ENCODE data around the gene NEURL3.
A peak's percentile ranks its signal among the peaks of the same experiment; 100 is the strongest.

Gene NEURL3

DNA sequence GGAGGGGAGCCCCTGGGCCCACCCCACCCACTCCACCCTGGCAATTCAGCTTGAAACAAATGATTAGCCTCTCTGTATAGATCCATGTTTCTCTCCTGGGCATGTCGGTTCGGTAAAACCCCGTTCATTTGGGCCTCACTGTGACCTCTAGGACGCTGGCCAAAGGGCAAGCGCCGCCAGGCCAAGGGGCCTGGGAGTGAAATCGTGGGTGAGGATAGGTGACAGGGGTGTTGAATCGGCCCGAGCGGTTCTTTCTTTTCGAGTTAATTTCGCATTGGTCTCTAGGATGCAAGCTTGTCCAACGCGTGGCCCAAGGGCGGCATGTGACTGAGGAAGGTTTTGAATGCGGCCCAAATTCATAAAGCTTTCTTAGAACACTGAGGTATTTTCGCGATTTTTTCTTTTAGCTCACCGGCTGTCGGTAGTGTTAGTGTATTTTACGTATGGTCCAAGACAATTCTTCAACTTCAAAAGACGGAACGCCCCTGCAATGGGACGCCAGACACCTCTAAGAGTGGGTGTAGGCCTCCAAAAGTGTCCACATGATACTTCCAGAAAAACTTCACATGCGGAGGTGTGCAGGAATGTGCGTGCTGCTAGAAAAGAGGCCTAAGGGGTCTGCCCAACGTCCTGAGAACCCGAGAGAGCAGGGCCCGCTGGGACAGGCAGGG is 21.6 kb upstream of the NEURL3 start:
- no peaks in the 10 kb centered on the region for H3K9me3 ChIP-seq (ENCODE audit: control insufficient read depth, insufficient read depth, low read length)
- H3K36me3 ChIP-seq (ENCODE audit: insufficient read depth, low read length), result no peaks in the 10 kb centered on the region

GRCh38 chr2:96526101-96526591 is 21.0 kb upstream of the NEURL3 start:
- peaks cover 1% of the 10 kb centered on the region for H3K4me1 ChIP-seq (ENCODE audit: insufficient read depth, low read length)
- no peaks in the 10 kb centered on the region for H3K9me3 ChIP-seq (ENCODE audit: control insufficient read depth, insufficient read depth, low read length)
- H3K9ac ChIP-seq (ENCODE audit: low read depth, low read length), result no peak overlapping the region
- H3K36me3 ChIP-seq (ENCODE audit: insufficient read depth, low read length), result no peaks in the 10 kb centered on the region

More for the DNA sequence above, 21.6 kb upstream of the NEURL3 start:
- Histone ChIP-seq H3K4me1 (ENCODE audit: insufficient read depth, low read length) (peaks cover 4% of the 10 kb centered on the region), H3K9ac (ENCODE audit: low read depth, low read length) (peak overlapping the region; percentile 68)

GRCh38 chr2:96525211-96525507 is 20.0 kb upstream of the NEURL3 start:
- Histone ChIP-seq H3K9ac (ENCODE audit: low read depth, low read length) (no peak overlapping the region), H3K36me3 (ENCODE audit: insufficient read depth, low read length) (no peaks in the 10 kb centered on the region), H3K4me1 (ENCODE audit: insufficient read depth, low read length) (no peaks in the 10 kb centered on the region), H3K9me3 (ENCODE audit: control insufficient read depth, insufficient read depth, low read length) (no peaks in the 10 kb centered on the region)

- Histone ChIP-seq H3K9ac (ENCODE audit: low read depth, low read length) (no peak overlapping the region), H3K36me3 (ENCODE audit: insufficient read depth, low read length) (no peaks in the 10 kb centered on the region), H3K9me3 (ENCODE audit: control insufficient read depth, insufficient read depth, low read length) (no peaks in the 10 kb centered on the region), H3K4me1 (ENCODE audit: insufficient read depth, low read length) (no peaks in the 10 kb centered on the region)
Observed at GRCh38 chr2:96524482-96525210, 19.5 kb upstream of the NEURL3 start.

GRCh38 chr2:96523659-96524481 is 18.7 kb upstream of the NEURL3 start:
- Histone ChIP-seq H3K4me1 (ENCODE audit: insufficient read depth, low read length) (no peaks in the 10 kb centered on the region), H3K9ac (ENCODE audit: low read depth, low read length) (no peak overlapping the region), H3K36me3 (ENCODE audit: insufficient read depth, low read length) (no peaks in the 10 kb centered on the region), H3K9me3 (ENCODE audit: control insufficient read depth, insufficient read depth, low read length) (no peaks in the 10 kb centered on the region)

GRCh38 chr2:96522304-96523203 is 17.4 kb upstream of the NEURL3 start:
- Histone ChIP-seq H3K36me3 (ENCODE audit: insufficient read depth, low read length) (no peaks in the 10 kb centered on the region), H3K4me1 (ENCODE audit: insufficient read depth, low read length) (no peaks in the 10 kb centered on the region), H3K9me3 (ENCODE audit: control insufficient read depth, insufficient read depth, low read length) (no peaks in the 10 kb centered on the region), H3K9ac (ENCODE audit: low read depth, low read length) (no peak overlapping the region)

DNA sequence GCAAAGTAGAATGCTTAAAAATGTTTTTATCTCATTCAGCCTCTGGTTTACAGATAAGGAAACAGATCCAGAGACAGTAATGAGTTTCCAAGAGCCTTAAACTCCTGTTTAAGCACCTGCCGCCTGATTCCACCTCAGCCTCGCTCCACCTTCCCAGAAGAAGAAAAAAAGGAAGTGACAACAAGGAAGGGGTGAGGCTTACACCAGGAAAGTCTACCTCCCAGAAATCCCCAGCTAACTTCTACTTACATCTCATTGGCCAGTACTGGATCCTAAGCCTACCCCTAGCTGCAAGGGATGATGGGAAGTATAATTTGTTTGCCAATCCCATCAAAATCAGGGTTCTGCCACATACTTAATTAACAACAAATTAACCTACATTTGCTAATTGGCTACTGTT is 16.1 kb upstream of the NEURL3 start:
- H3K9me3 ChIP-seq (ENCODE audit: control insufficient read depth, insufficient read depth, low read length), result no peaks in the 10 kb centered on the region

DNA sequence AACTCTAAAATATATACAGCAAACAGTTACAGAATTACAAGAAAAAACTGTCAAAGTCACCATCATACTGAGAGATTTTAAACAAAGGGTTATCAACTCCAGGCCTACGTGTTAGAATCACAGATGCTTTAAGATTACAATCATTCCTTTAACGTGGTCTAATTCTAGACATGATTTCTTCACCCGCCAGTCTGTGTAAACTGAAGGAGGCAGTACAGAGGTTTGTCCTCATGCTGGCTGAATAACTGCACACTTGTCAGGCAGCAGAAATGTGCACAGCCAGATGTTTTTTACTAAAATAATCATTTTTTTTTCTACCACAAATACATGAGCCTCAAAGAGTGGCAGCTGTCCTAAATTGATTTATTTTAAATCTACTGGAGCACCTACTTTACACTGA is 15.5 kb upstream of the NEURL3 start:
- Histone ChIP-seq H3K36me3 (ENCODE audit: insufficient read depth, low read length) (no peaks in the 10 kb centered on the region), H3K9ac (ENCODE audit: low read depth, low read length) (no peak overlapping the region), H3K4me1 (ENCODE audit: insufficient read depth, low read length) (no peaks in the 10 kb centered on the region), H3K9me3 (ENCODE audit: control insufficient read depth, insufficient read depth, low read length) (no peaks in the 10 kb centered on the region)

More for the DNA sequence above, 16.1 kb upstream of the NEURL3 start:
- H3K9ac ChIP-seq (ENCODE audit: low read depth, low read length), result no peak overlapping the region
- H3K4me1 ChIP-seq (ENCODE audit: insufficient read depth, low read length), result no peaks in the 10 kb centered on the region
- H3K36me3 ChIP-seq (ENCODE audit: insufficient read depth, low read length), result no peaks in the 10 kb centered on the region

- no peak overlapping the region for H3K9ac ChIP-seq (ENCODE audit: low read depth, low read length)
- H3K4me1 ChIP-seq (ENCODE audit: insufficient read depth, low read length), result no peaks in the 10 kb centered on the region
- H3K36me3 ChIP-seq (ENCODE audit: insufficient read depth, low read length), result no peaks in the 10 kb centered on the region
- H3K9me3 ChIP-seq (ENCODE audit: control insufficient read depth, insufficient read depth, low read length), result no peaks in the 10 kb centered on the region
Observed at GRCh38 chr2:96520231-96520630, 15.1 kb upstream of the NEURL3 start.

DNA sequence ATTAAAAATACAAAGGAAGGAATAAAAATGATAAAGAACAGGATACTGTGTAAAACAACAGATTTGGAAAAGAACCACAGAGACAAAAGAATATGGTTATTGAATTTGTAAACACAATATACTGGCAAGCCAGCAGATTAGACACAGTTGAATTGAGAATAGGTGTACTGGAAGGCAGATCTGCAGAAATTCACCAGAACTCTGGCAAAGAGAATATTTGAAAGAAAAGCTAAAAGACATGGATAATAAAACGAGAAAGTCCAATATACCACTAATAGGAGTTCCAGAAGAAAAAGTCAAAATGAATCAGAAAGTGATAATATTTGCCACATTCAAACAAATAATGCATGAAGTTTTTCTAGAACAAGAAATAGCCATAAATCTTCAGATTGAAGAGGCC is 11.9 kb upstream of the NEURL3 start:
- no peaks in the 10 kb centered on the region for H3K9me3 ChIP-seq (ENCODE audit: control insufficient read depth, insufficient read depth, low read length)
- no peak overlapping the region for H3K9ac ChIP-seq (ENCODE audit: low read depth, low read length)
- no peaks in the 10 kb centered on the region for H3K4me1 ChIP-seq (ENCODE audit: insufficient read depth, low read length)
- H3K36me3 ChIP-seq (ENCODE audit: insufficient read depth, low read length), result no peaks in the 10 kb centered on the region

- Histone ChIP-seq H3K9ac (ENCODE audit: low read depth, low read length) (no peak overlapping the region), H3K9me3 (ENCODE audit: control insufficient read depth, insufficient read depth, low read length) (no peaks in the 10 kb centered on the region), H3K36me3 (ENCODE audit: insufficient read depth, low read length) (no peaks in the 10 kb centered on the region), H3K4me1 (ENCODE audit: insufficient read depth, low read length) (no peaks in the 10 kb centered on the region)
Observed at GRCh38 chr2:96514521-96514920, 9.4 kb upstream of the NEURL3 start.

DNA sequence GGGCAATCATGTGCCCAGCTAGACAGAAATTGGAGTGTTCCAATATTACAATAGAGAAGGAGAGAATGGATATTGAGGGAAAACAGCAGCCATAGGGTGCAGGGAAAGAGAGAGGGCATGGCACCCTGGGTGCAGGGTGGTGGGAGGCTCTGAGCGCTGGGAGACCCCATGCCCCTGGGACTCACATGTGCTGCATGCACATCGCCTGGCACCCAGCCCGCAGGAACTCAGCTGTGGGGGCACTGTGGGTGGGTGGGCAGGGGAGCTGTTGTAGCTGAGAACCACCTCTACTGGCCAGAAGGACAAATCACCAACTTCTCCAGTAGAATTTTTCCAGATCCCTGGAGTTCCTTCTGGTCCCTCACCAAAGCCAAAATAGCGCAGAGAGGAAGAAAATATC is 7.2 kb upstream of the NEURL3 start:
- H3K36me3 ChIP-seq (ENCODE audit: insufficient read depth, low read length), result no peaks in the 10 kb centered on the region
- no peak overlapping the region for H3K9ac ChIP-seq (ENCODE audit: low read depth, low read length)

DNA sequence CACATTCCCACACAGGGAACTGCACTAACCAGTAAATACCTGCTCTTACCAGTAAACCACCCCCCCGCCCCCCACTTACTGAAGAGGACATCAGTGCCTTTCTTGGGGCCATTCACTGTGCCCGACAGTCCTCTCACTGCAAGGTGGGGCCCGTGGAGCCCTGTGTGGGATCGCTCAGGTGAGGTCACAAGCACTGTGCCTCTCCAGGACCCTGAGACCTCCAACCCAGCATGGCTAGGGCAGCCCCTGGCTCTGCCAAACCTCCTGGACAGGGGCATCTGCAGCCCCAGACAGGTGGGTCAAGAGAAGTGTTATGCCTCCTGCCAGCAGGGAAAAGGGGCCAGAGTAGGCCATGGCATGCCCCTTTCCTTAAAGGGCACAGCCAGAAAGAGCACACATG is 6.7 kb upstream of the NEURL3 start:
- Histone ChIP-seq H3K4me1 (ENCODE audit: insufficient read depth, low read length) (no peaks in the 10 kb centered on the region), H3K9me3 (ENCODE audit: control insufficient read depth, insufficient read depth, low read length) (no peaks in the 10 kb centered on the region), H3K9ac (ENCODE audit: low read depth, low read length) (no peak overlapping the region), H3K36me3 (ENCODE audit: insufficient read depth, low read length) (no peaks in the 10 kb centered on the region)

More for the DNA sequence above, 7.2 kb upstream of the NEURL3 start:
- Histone ChIP-seq H3K9me3 (ENCODE audit: control insufficient read depth, insufficient read depth, low read length) (no peaks in the 10 kb centered on the region), H3K4me1 (ENCODE audit: insufficient read depth, low read length) (no peaks in the 10 kb centered on the region)
